ENCODE results near the gene OR5V1.
"Not testable (repeated sequence)": the region's sequence is repeated elsewhere in the genome, so short reads cannot be mapped to it uniquely, and the experiment has no call there.

The OR5V1 gene

GRCh38 chr6:29375191-29375590, 6.5 kb upstream of the OR5V1 start, which contains the start of gene OR12D3:
Gene OR12D3, minus strand, starts transcription at chr6:29375291. Its CDS starts 4 bp downstream, at chr6:29375287.
- H3K4me3 ChIP-seq = no peak within 1 kb of the TSS
- TF ChIP-seq, protein P1, sequence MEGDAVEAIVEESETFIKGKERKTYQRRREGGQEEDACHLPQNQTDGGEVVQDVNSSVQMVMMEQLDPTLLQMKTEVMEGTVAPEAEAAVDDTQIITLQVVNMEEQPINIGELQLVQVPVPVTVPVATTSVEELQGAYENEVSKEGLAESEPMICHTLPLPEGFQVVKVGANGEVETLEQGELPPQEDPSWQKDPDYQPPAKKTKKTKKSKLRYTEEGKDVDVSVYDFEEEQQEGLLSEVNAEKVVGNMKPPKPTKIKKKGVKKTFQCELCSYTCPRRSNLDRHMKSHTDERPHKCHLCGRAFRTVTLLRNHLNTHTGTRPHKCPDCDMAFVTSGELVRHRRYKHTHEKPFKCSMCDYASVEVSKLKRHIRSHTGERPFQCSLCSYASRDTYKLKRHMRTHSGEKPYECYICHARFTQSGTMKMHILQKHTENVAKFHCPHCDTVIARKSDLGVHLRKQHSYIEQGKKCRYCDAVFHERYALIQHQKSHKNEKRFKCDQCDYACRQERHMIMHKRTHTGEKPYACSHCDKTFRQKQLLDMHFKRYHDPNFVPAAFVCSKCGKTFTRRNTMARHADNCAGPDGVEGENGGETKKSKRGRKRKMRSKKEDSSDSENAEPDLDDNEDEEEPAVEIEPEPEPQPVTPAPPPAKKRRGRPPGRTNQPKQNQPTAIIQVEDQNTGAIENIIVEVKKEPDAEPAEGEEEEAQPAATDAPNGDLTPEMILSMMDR (IDR thresholded peaks at IDR 0.05) = no peak
- no peak for DNase-seq (ENCODE audit: low spot score)
- H3K27ac ChIP-seq = no peak within 1 kb of the TSS

- TF ChIP-seq, protein P1 (IDR thresholded peaks at IDR 0.05) = no peak
- no peak for DNase-seq (ENCODE audit: low spot score)
- no peak overlapping the region for H3K27ac ChIP-seq
- no peak overlapping the region for H3K4me3 ChIP-seq
These were observed 13.1 kb downstream of the OR5V1 start for GRCh38 chr6:29355603-29356002.

- Histone ChIP-seq H3K4me3 (no peak overlapping the region), H3K27ac (no peak overlapping the region)
- DNase-seq (ENCODE audit: low spot score) = no peak
- TF ChIP-seq, protein P1 (IDR thresholded peaks at IDR 0.05) = no peak
These were observed 13.7 kb downstream of the OR5V1 start for GRCh38 chr6:29354980-29355379.

DNA sequence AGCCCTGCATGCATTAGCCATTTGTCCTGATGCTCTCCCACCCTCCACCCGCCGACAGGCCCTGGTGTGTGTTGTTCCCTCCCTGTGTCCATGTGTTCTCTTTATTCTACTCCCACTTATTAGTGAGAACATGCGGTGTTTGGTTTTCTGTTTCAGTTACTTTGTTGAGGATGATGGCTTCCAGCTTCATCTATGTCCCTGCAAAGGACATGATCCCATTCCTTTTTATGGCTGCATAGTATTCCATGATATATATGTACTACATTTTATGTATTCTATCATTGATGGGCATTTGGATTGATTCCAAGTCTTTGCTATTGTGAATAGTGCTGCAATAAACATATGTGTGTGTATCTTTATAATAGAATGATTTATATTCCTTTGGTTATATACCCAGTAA, 19.3 kb downstream of the OR5V1 start:
- H3K4me3 ChIP-seq; H3K27ac ChIP-seq; DNase-seq (ENCODE audit: low spot score): not testable (repeated sequence)

DNA sequence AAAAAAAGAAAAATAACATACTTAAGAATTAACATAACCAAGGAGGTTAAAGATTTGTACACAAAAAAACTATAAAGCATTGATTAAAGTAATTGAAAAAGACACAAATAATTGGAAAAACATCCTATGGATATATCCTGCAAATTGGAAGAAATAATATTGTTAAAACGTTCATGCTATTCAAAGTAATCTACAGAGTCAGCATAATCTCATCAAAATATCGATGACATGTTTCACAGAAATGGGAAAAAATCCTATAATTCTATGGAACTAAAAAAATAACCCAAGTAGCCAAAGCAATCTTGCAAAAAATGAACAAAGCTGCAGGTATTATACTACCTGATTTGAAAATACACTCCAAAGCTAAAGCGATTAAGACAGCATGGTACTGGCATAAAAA, 23.3 kb downstream of the OR5V1 start:
- DNase-seq (ENCODE audit: low spot score) = no peak
- Histone ChIP-seq H3K4me3 (no peak overlapping the region), H3K27ac (no peak overlapping the region)
- TF ChIP-seq, protein P1 (IDR thresholded peaks at IDR 0.05) = no peak

DNA sequence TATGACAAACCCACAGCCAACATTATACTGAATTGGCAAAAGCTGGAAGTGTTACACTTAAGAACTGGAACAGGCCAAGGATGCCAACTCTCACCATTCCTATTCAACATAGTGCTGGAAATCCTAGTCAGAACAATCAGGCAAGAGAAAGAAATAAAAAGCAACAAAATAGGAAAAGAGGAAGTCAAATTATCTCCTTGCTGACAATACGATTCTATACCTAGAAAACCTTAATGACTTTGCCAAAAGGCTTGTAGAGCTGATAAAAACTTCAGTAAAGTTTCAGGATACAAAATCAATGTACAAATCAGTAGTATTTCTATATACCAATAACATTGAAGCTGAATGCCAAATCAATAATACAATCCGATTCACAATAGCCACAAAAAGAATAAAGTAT, 32.4 kb downstream of the OR5V1 start:
- no peak overlapping the region for H3K27ac ChIP-seq
- no peak overlapping the region for H3K4me3 ChIP-seq
- TF ChIP-seq, protein P1 (IDR thresholded peaks at IDR 0.05) = no peak
- DNase-seq (ENCODE audit: low spot score) = no peak

DNA sequence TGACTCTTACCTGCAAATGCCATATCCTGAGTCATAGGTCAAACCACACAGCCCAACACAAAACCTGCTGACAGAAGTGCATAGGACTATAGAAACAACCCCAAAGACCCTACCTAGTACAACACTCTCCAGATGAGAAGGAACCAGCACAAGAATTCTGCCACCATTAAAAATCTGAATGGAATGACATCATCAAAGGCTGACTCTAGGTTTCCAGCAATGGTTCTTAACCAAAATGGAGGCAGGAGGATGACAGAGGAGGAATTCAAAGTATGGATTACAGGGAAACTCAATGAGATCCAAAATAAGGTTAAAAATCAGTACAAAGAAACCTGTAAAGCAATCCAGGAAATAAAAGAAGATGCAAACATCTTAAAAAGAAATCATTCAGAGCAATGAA, 36.0 kb downstream of the OR5V1 start:
- no peak overlapping the region for H3K27ac ChIP-seq
- TF ChIP-seq, protein P1 (IDR thresholded peaks at IDR 0.05) = no peak
- H3K4me3 ChIP-seq = no peak overlapping the region
- DNase-seq (ENCODE audit: low spot score) = no peak

GRCh38 chr6:29325777-29326176, 42.9 kb downstream of the OR5V1 start:
- TF ChIP-seq, protein P1 (IDR thresholded peaks at IDR 0.05) = no peak
- no peak for DNase-seq (ENCODE audit: low spot score)
- Histone ChIP-seq H3K4me3 (no peak overlapping the region), H3K27ac (no peak overlapping the region)

DNA sequence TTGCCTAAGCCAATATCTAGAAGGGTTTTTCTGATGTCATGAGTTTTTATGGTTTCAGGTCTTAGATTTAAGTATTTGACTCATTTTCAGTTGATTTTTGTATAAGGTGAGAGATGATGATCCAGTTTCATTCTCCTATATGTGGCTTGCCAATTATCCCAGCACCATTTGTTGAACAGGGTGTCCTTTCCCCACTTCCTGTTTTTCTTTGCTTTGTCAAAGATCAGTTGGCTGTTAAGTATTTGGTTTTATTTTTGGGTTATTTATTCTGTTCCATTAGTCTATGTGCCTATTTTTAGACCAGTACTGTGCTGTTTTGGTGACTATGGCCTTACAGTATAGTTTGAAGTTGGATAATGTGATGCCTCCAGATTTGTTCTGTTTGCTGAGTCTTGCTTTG, 45.3 kb downstream of the OR5V1 start:
- H3K4me3 ChIP-seq; H3K27ac ChIP-seq; DNase-seq (ENCODE audit: low spot score): not testable (repeated sequence)
